HepG2 (cell line): ENCODE measurements around the gene NECAB2. TPM values are rescaled to one million over a fixed set of nuclear protein-coding genes. Genes with fewer than 3 reads are reported as not detected.
A peak's percentile ranks its signal among the peaks of the same experiment; 100 is the strongest.

Source experiments
- AGO2 ChIP-seq: fragments of 200-400 bp; formaldehyde crosslinking; optimal IDR thresholded peaks from 2 replicates; pipeline ENCODE3; 2017; ENCODE audit warnings: mild to moderate bottlenecking, low read depth, low read length, moderate library complexity
- ATF3 ChIP-seq: sonication (generic); formaldehyde crosslinking; IDR thresholded peaks from 2 replicates; pipeline ENCODE4 v1.4.0; 2020; ENCODE audit warnings: missing genetic modification reagents
- CREM ChIP-seq, 2 experiments: sonication (generic) in 1 of 2; formaldehyde crosslinking in 1 of 2; IDR thresholded peaks; 2 replicates each; pipeline versions ENCODE4 v1.4.0 to v1.6.1; 2016 to 2020; ENCODE audit warnings: antibody characterized with exemption in 1 of 2, mild to moderate bottlenecking in 1 of 2, missing genetic modification reagents in 1 of 2
- ETS1 ChIP-seq: sonication (generic); formaldehyde crosslinking; IDR thresholded peaks from 2 replicates; pipeline ENCODE4 v1.4.0; 2020; ENCODE audit warnings: missing genetic modification reagents
- FOSL2 ChIP-seq: sonication (generic); formaldehyde crosslinking; IDR thresholded peaks from 2 replicates; pipeline ENCODE4 v1.4.0; 2020; ENCODE audit warnings: missing genetic modification reagents
- FOXA3 ChIP-seq: IDR thresholded peaks from 2 replicates; pipeline ENCODE4 v1.6.1; 2016; ENCODE audit warnings: missing genetic modification reagents, missing compliant biosample characterization
- GLI4 ChIP-seq: sonication (generic); formaldehyde crosslinking; IDR thresholded peaks from 2 replicates; pipeline ENCODE4 v1.5.1; 2020; ENCODE audit warnings: missing genetic modification reagents, mild to moderate bottlenecking, moderate library complexity, borderline replicate concordance
- MAFK ChIP-seq, 2 experiments: IDR thresholded peaks in 1 of 2; conservative IDR thresholded peaks in 1 of 2; 2 replicates each; pipeline ENCODE4 v1.6.1; 2011; ENCODE audit warnings: improper control_type of control experiment in 2 of 2, low read length in 2 of 2
- MNT ChIP-seq: fragments of 450-650 bp; IDR thresholded peaks from 2 replicates; pipeline ENCODE4 v1.6.1; 2016
- ZMAT5 ChIP-seq: sonication (generic); formaldehyde crosslinking; IDR thresholded peaks from 2 replicates; pipeline ENCODE4 v1.5.0; 2020; ENCODE audit warnings: mild to moderate bottlenecking, low read depth, missing genetic modification reagents, borderline replicate concordance
- ZNF18 ChIP-seq: sonication (generic); formaldehyde crosslinking; IDR thresholded peaks from 2 replicates; pipeline ENCODE4 v1.8.0; 2022; ENCODE audit warnings: mild to moderate bottlenecking, missing genetic modification reagents; ENCODE audit not compliant: insufficient replicate concordance
- ZNF20 ChIP-seq: sonication (generic); formaldehyde crosslinking; IDR thresholded peaks from 2 replicates; pipeline ENCODE4 v1.4.0; 2020; ENCODE audit warnings: mild to moderate bottlenecking, moderate library complexity, missing genetic modification reagents
- ZNF432 ChIP-seq: sonication (generic); formaldehyde crosslinking; IDR thresholded peaks from 2 replicates; pipeline ENCODE4 v1.5.0; 2020; ENCODE audit warnings: missing genetic modification reagents, mild to moderate bottlenecking, borderline replicate concordance
- ZNF678 ChIP-seq: sonication (generic); formaldehyde crosslinking; IDR thresholded peaks from 2 replicates; pipeline ENCODE4 v1.4.0; 2020; ENCODE audit warnings: mild to moderate bottlenecking, missing genetic modification reagents
- ZNF713 ChIP-seq: sonication (generic); formaldehyde crosslinking; IDR thresholded peaks from 2 replicates; pipeline ENCODE4 v1.4.0; 2020; ENCODE audit warnings: mild to moderate bottlenecking, missing genetic modification reagents
- polyA plus RNA-seq, 8 experiments: library from polyadenylated mRNA; depleted of rRNA in 3 of 8; stranded (reverse) in 7 of 8; unstranded in 1 of 8; fragments of >200 nt; fragmentation: Illumina TruSeq in 4 of 8; extraction: Trizol in 4 of 8; gene quantifications; 2 replicates each; pipeline versions ENCODE4 v1.2.1 to v1.2.3, GENCODE V29; 2011 to 2016; ENCODE audit warnings: low read depth in 4 of 8, missing spikeins in 1 of 8, mixed read lengths in 1 of 8; ENCODE audit not compliant: insufficient read depth in 1 of 8
- total RNA-seq, 5 experiments: library from RNA; depleted of rRNA; stranded (reverse); fragments of >200 nt; fragmentation: Illumina TruSeq; extraction: Trizol; gene quantifications; 2 replicates each; pipeline ENCODE4 v1.2.3, GENCODE V29; 2016; ENCODE audit warnings: low read depth in 1 of 5
- TF ChIP-seq, protein P1 (sequence below): IDR thresholded peaks from 2 replicates; pipeline ENCODE4 v1.6.1; 2016

The NECAB2 gene
- total and polyA plus RNA-seq, 2 of the 13 experiments (the other 11 are each of a cell fraction or from before 2014, with no cell fraction given): 0.21 to 0.49 TPM

DNA sequence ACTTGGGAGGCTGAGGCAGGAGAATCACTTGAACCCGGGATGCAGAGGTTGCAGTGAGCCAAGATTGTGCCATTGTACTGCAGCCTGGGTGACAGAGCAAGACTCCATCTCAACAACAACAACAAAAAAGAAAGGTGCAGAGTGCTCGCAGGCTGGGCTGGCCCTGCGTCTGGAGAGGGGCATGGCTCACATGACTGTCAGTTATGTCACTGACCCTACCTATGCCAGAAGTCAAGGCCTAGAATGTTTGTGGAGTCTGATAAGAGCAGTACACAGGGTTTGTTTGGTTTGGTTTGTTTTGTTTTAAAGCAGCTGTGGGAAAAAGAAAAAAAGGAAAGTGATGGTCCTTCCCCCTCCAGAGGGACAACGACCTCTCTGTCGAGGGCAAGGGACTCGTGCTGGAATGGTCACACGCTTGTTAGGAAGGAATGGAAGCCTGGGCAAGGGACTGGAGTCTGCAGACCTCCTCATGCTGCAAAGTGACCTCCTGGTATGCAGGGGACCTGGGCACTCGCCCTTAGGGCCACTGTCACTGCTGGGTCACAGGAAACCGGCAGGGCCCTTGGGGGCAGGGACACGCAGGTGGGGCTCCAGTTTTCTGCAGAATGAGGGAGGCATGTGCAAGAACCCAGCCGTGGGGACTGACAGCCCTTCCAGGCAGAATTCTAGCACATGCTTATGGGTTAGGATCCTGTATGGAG lies 25.1 kb upstream of the NECAB2 start (continued):
- no peak for TF ChIP-seq ZNF18
- TF ChIP-seq ZMAT5: no peak
- no peak for TF ChIP-seq AGO2
- no peak for TF ChIP-seq ETS1 (CRISPR knock-in tag)
- TF ChIP-seq ZNF678 (CRISPR knock-in tag): no peak
- no peak for TF ChIP-seq ZNF432 (CRISPR knock-in tag)
- peak; percentile 91 for TF ChIP-seq FOSL2 (CRISPR knock-in tag)
- TF ChIP-seq ZNF20: no peak
- TF ChIP-seq FOXA3 (CRISPR knock-in tag): peak; percentile 100
- TF ChIP-seq MNT: peak; percentile 61
- TF ChIP-seq MAFK (conservative IDR thresholded peaks at IDR 0.05 in 1 of 2, IDR thresholded peaks at IDR 0.05 in 1 of 2; ENCODE audit: low read length in 2 of 2): no peak
- TF ChIP-seq ATF3: no peak; the same call in 1 of the 2 replicates
- TF ChIP-seq CREM (IDR thresholded peaks at IDR 0.05): peak; percentile 96
- TF ChIP-seq CREM (CRISPR knock-in tag; IDR thresholded peaks at IDR 0.05): no peak
- no peak for TF ChIP-seq GLI4 (CRISPR knock-in tag)
- TF ChIP-seq, protein P1, sequence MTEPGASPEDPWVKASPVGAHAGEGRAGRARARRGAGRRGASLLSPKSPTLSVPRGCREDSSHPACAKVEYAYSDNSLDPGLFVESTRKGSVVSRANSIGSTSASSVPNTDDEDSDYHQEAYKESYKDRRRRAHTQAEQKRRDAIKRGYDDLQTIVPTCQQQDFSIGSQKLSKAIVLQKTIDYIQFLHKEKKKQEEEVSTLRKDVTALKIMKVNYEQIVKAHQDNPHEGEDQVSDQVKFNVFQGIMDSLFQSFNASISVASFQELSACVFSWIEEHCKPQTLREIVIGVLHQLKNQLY (CRISPR knock-in tag): peak; percentile 97
- TF ChIP-seq ZNF713: no peak; the same call in 1 of the 2 replicates
